Stomach (tissue), 9 donors: ENCODE measurements around the gene EPB41L2. TPM values are rescaled to one million over a fixed set of nuclear protein-coding genes. Genes with fewer than 3 reads are reported as not detected.

ENCODE experiments used
- DNase-seq, 2 donors: peaks; one replicate each; pipeline versions ENCODE4 v3.0.0 to v3.0.0-alpha.2; 2013 to 2019
- H3K27ac ChIP-seq, 5 donors: fragments of 200-600 bp in 4 of 5; sonication (generic) in 4 of 5; one replicate each; pipeline ENCODE4 v1.5.1; 2013 to 2019; ENCODE audit warnings: mild to moderate bottlenecking in 1 of 5, moderate library complexity in 1 of 5
- H3K27me3 ChIP-seq, 3 donors: fragments of 200-600 bp; sonication (generic); one replicate each; pipeline ENCODE4 v1.5.1; 2017 to 2019; ENCODE audit warnings: mixed run types in 1 of 3
- H3K36me3 ChIP-seq, 4 donors: fragments of 200-600 bp; sonication (generic); 1 replicate in 3 of 4; 2 replicates in 1 of 4; pipeline ENCODE4 v1.5.1; 2016 to 2019
- H3K4me1 ChIP-seq, 4 donors: fragments of 200-600 bp; sonication (generic); one replicate each; pipeline ENCODE4 v1.5.1; 2016 to 2019
- H3K4me3 ChIP-seq, 4 donors: fragments of 200-600 bp; sonication (generic) in 3 of 4; one replicate each; pipeline ENCODE4 v1.5.1; 2016 to 2019; ENCODE audit warnings: mild to moderate bottlenecking in 1 of 4
- H3K9me3 ChIP-seq, 4 donors: fragments of 200-600 bp; sonication (generic); one replicate each; pipeline ENCODE4 v1.5.1; 2016 to 2019
- CTCF ChIP-seq, 7 experiments: fragments of 450-650 bp in 4 of 7; fragments of 200-600 bp in 3 of 7; sonication (generic) in 3 of 7; IDR thresholded peaks; one replicate each; pipeline ENCODE4 v1.5.1; 2016 to 2019; ENCODE audit warnings: antibody characterized with exemption in 7 of 7, control low read depth in 2 of 7, mild to moderate bottlenecking in 1 of 7
- EP300 ChIP-seq: sonication (generic); formaldehyde crosslinking; IDR thresholded peaks from one replicate; pipeline ENCODE4 v1.6.1; 2017; ENCODE audit warnings: antibody characterized with exemption
- POLR2A ChIP-seq, 4 donors: fragments of 450-650 bp; IDR thresholded peaks; one replicate each; pipeline ENCODE4 v1.6.1; 2016; ENCODE audit warnings: antibody characterized with exemption in 4 of 4, control low read depth in 2 of 4, mild to moderate bottlenecking in 1 of 4, moderate library complexity in 1 of 4
- POLR2AphosphoS5 ChIP-seq, 3 donors: sonication (generic); formaldehyde crosslinking; IDR thresholded peaks; one replicate each; pipeline ENCODE4 v1.6.1; 2016; ENCODE audit warnings: antibody characterized with exemption in 3 of 3
- WGBS, 5 donors: extraction: QIAGEN DNeasy Blood & Tissue Kit in 3 of 5; methylation state at CpG; one replicate each; pipeline versions ENCODE4 v1.1.5 to v1.1.7; 2013 to 2018; 5-methylcytosine and 5-hydroxymethylcytosine counted together
- intact Hi-C: fragments of 100-400 bp; cut with DNase I; formaldehyde crosslinking; loops from one replicate; pipeline ENCODE4 v1.15.1; 2023; ENCODE audit warnings: low total_unique reads
- polyA plus RNA-seq, 3 donors: library from polyadenylated mRNA; stranded (reverse); fragments of 200-250 nt; gene quantifications; one replicate each; pipeline ENCODE4 v1.2.3, GENCODE V29; 2013
- total RNA-seq, 5 donors: library from RNA; depleted of rRNA; stranded (reverse); fragments of >200 nt; gene quantifications; one replicate each; pipeline versions ENCODE4 v1.1.0 to v1.2.3, GENCODE V29; 2014 to 2016
- donor health status: healthy with polysubstance abuse.
- donor health status: Bipolar disorder and iron deficiency.
- donor health status: healthy.

Gene EPB41L2
- total and polyA plus RNA-seq, 8 donors = 12.5 to 238 (median 30.2) TPM

- Histone ChIP-seq H3K4me1 (peaks cover 0 to 49% (median 28%) of the 10 kb centered on the region in 4 donors), H3K27me3 (no peaks in the 10 kb centered on the region), H3K27ac (peak overlapping the region in 4 of 5 donors; percentile 56 to 78 (median 64)), H3K4me3 (peak overlapping the region; percentile 26 to 38 (median 32)), H3K9me3 (no peaks in the 10 kb centered on the region), H3K36me3 (no peaks in the 10 kb centered on the region)
- intact Hi-C loops = no loop called here
- 14 to 34% (median 17%) methylated on average over 8 of the region's 8 CpGs for whole genome bisulfite sequencing, 5 donors
- peak in 1 of 2 donors; percentile 82 for DNase-seq
- no peak for TF ChIP-seq POLR2AphosphoS5 (IDR thresholded peaks at IDR 0.05)
- TF ChIP-seq POLR2A (IDR thresholded peaks at IDR 0.05) = no peak
Observed at GRCh38 chr6:130969791-130970491, 93.1 kb downstream of the EPB41L2 start.

- intact Hi-C loops = no loop called here
- 16 to 40% (median 35%) methylated on average over 4 of the region's 4 CpGs for WGBS, 5 donors
- no peak for DNase-seq
- peak overlapping the region; percentile 3 to 38 (median 32) for H3K4me3 ChIP-seq
- H3K9me3 ChIP-seq = no peaks in the 10 kb centered on the region
- peaks cover 0 to 49% (median 28%) of the 10 kb centered on the region in 4 donors for H3K4me1 ChIP-seq
- peak overlapping the region in 4 of 5 donors; percentile 56 to 78 (median 64) for H3K27ac ChIP-seq
- no peak for TF ChIP-seq POLR2A (IDR thresholded peaks at IDR 0.05)
- TF ChIP-seq POLR2AphosphoS5 (IDR thresholded peaks at IDR 0.05) = no peak
- TF ChIP-seq EP300 = no peak
- no peak for TF ChIP-seq CTCF (IDR thresholded peaks at IDR 0.05)
- H3K36me3 ChIP-seq = no peaks in the 10 kb centered on the region
- H3K27me3 ChIP-seq = no peaks in the 10 kb centered on the region
Observed at GRCh38 chr6:130969166-130969565, 93.9 kb downstream of the EPB41L2 start.

- Histone ChIP-seq H3K27ac (peak overlapping the region in 3 of 5 donors; percentile 32 to 78 (median 65)), H3K4me3 (peak overlapping the region in 1 of 4 donors; percentile 3), H3K36me3 (no peaks in the 10 kb centered on the region), H3K9me3 (no peaks in the 10 kb centered on the region), H3K27me3 (no peaks in the 10 kb centered on the region), H3K4me1 (peaks cover 0 to 49% (median 28%) of the 10 kb centered on the region in 4 donors)
- TF ChIP-seq POLR2AphosphoS5 (IDR thresholded peaks at IDR 0.05) = no peak
- no peak for TF ChIP-seq CTCF (IDR thresholded peaks at IDR 0.05)
- no peak for TF ChIP-seq EP300
- DNase-seq = peak in 1 of 2 donors; percentile 41
- 52 to 74% (median 71%) methylated on average over 4 of the region's 4 CpGs for WGBS, 5 donors
- intact Hi-C loops = no loop called here
Observed at GRCh38 chr6:130968476-130968875, 94.6 kb downstream of the EPB41L2 start.

GRCh38 chr6:130967502-130968445 lies 95.3 kb downstream of the EPB41L2 start:
- 71 to 78% (median 75%) methylated on average over 7 of the region's 7 CpGs for WGBS, 5 donors
- peak overlapping the region in 3 of 5 donors; percentile 32 to 78 (median 65) for H3K27ac ChIP-seq

GRCh38 chr6:130966344-130966980 lies 96.6 kb downstream of the EPB41L2 start:
- intact Hi-C loops = no loop called here
- Histone ChIP-seq H3K27ac (peak overlapping the region in 2 of 5 donors; percentile 6 to 47), H3K4me3 (no peak overlapping the region), H3K9me3 (no peaks in the 10 kb centered on the region), H3K4me1 (peaks cover 0 to 49% (median 28%) of the 10 kb centered on the region in 4 donors), H3K27me3 (no peaks in the 10 kb centered on the region), H3K36me3 (no peaks in the 10 kb centered on the region)
- 77 to 87% (median 86%) methylated on average over 8 of the region's 8 CpGs for WGBS, 5 donors
- DNase-seq = no peak
- TF ChIP-seq POLR2A (IDR thresholded peaks at IDR 0.05) = no peak
- TF ChIP-seq POLR2AphosphoS5 (IDR thresholded peaks at IDR 0.05) = no peak
- no peak for TF ChIP-seq EP300
- no peak for TF ChIP-seq CTCF (IDR thresholded peaks at IDR 0.05)

More at GRCh38 chr6:130967502-130968445, 95.3 kb downstream of the EPB41L2 start:
- TF ChIP-seq POLR2AphosphoS5 (IDR thresholded peaks at IDR 0.05) = no peak
- Histone ChIP-seq H3K27me3 (no peaks in the 10 kb centered on the region), H3K4me3 (no peak overlapping the region), H3K9me3 (no peaks in the 10 kb centered on the region), H3K36me3 (no peaks in the 10 kb centered on the region), H3K4me1 (peaks cover 0 to 49% (median 28%) of the 10 kb centered on the region in 4 donors)
- intact Hi-C loops = no loop called here
- DNase-seq = no peak
